ENCODE results near the gene EVI5.

The EVI5 gene

DNA sequence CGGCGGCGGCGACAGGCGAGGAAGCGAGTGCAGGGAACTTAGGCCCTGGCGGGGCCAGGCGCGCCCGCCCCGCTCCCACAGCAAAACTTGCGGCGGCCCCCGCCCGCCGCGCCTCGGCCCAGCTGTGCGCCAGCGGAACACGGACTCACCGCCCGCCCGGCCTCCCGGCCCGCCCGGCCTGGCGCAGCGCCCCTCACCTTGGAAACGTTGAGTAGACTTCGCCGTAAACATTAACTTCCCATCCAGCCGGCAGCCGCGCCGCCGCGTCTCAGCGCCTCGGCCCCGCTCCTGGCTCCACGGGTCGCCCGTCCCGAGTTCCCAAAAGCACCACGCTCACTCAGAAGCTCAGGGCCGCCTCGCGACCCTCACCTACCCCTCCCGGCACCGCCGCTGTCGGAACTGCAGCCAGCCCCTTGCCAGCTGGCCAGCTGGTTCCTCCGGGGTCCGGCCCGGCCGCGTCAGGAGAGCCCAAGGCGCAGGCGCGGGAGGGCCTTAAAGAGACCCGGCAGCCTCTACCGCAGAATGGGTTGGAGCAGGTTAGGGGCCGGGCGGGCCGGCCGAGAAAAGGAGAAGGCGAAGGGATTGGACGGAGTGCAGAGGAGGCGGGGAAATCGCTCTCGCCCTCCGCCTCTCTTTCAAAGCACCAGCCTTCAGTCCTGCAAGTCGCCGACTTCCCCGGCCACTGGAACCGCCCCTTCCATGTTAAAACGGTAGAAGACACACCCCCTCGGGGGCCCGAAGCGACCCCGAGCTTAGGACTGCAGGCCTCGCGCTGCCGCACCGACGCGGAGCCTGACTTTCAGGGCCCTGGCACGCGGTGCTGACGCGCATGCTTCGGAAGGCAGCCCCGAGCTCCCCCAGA, at the start of gene EVI5:
EVI5 (minus strand) TSS at position 470 of the 862 bp plus-strand sequence. CDS start 48,562 bp downstream, outside the sequence.
- peak; percentile 61 to 84 for DNase-seq

DNA sequence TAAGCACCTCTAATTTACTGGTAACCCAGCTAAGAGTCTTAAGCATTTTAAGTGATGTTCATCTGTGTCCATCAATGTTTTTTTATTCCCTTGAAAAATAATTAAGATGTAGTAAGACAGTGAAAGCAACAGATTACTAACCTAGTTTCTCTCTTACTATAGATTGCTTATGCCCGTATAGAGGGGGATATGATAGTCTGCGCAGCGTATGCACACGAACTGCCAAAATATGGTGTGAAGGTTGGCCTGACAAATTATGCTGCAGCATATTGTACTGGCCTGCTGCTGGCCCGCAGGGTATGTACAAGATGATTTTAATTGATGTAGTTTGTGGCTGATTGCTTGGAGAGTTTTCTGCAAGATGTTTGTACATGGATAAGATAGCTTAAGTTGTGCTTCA, 49.7 kb upstream of the EVI5 start:
- no peak for DNase-seq

DNA sequence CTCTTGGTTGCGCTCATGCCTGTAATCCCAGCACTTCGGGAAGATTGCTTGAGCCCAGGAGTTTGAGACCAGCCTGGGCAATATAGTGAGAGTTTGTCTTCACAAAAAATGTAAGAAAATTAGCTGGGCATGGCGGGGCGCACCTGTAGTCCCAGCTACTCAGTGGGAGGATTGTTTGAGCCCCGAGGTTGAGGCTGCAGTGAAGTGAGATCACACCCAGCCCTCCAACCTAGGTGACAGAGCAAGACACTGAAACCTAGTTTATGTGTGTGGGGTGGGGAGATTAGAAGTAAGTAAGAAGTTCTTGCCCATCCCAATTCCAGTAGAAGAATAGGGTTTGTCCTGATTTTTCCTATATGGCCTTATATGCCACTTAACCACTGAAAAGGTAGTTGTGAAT, 48.9 kb upstream of the EVI5 start:
- DNase-seq, result peak in 1 of 2 donors; percentile 36

DNA sequence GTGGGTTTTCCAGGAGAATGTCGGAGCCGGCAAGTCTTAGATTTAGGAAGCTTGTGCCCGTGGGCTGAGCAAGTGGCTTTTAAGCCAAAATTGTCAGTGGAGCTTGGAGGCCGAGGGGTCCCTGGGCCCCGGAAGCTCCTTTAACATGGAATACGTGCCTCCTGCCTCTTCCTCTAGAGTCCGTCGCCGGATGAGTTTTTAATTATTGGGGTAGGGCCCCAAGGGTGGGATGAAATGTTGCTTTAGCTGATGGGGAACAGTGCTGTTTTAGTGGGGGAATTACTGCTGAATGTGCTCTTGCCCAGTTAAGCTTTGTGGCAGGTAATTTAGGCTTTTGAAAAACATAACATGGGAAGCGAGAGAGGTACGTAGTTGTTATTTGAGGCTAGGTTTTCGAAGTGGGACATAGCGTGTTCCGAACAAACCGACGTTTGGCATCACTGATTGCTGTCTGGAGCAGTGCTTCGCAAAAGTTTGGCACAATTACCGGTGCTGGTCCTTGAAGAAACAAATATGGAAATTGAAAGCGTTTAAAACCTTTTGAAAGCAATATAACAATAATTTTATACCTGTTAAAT, 47.7 kb upstream of the EVI5 start:
- DNase-seq, result peak in 1 of 2 donors; percentile 22

DNA sequence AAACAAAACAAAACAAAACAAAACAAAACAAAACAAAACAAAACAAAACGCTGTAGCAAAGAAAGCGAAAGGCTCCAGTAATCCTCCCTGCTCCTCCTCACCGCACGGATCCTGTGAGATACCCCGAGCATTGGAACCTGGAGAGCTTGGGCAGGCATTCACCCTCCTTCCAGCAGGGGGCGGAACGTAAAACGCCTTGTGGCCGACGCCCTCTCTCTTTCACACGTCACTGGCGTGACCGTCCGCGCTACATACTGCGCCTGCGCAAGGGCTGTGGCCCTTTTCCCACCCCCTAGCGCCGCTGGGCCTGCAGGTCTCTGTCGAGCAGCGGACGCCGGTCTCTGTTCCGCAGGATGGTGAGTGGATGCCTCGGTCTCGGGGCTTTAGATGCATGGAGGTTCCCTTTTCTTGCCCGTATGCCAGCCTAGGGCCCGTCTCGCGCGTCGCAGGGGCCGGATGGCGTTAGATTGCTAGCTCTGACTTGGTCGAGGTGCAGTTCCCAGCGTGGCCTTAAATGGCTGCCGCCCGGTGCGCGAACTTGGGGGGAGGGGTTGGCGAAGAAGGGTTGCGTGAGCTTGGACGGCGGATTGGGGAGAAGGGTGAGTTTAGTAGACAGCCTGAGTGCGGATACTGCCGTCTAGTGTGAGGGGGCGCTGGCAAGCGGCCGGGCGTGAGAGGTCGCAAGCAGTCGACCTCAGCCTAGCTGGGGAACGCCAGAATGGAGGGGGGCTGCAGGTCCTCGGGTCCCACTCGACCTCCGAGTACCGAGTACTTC, 47.0 kb upstream of the EVI5 start, which contains the start of gene RPL5:
RPL5 (plus strand) TSS at position 279 of the 775 bp plus-strand sequence; CDS start at position 354, 75 bp downstream.
- peak; percentile 97 to 98 for DNase-seq

DNA sequence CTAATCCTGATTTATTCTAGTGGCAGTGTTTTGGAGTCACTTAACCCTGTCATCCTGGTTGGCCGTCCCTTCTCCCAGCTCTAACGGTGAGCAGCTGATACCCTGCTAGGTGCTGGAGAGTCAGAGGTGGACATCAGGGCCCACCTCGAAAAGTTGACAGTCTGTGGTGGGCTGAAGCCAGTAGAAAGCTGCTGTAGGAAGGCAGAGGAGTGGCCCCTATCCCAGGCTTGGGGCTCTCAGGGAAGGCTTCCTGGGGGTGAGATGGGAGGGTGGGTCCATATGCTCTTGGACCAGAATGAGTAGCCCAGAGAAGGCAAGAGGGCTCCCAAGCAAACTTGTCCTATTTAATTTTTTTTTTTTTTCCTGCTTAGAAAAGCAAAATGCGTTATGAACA, 46.5 kb upstream of the EVI5 start:
- DNase-seq, result no peak

DNA sequence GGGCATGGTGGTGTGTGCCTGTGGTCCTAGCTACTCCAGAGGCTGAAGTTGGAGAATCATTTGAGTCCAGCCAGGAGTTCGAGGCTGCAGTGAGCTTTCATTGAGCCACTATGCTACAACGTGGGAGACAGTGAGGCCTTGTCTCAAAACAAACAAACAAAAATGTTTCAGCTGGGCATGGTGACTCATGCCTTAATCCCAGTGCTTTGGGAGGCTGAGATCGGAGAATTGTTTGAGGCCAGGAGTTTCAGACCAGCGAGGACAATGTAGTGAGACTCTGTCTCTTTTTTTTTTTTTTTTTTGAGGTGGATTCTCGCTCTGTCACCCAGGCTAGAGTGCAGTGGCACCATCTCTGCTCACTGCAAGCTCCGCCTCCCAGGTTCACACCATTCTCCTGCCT, 41.9 kb upstream of the EVI5 start:
- DNase-seq, result no peak

DNA sequence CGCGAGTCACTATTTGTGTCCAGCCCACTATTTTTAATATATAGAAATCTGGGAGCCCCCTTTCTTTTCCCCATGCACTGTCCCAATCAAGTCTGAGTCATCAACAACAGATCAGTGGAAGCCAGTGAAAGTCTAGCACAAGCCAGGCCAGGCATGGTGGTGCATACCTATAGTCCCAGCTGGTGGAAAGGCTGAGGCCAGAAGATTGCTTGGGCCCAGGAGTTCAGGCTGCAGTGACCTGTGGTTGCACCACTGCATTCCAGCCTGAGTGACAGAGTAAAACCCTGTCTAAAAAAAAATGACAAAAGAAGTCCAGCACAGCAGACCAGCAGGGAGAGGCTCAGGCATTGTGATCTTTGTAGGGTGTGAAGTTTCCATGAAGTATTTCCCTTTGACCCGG, 38.0 kb upstream of the EVI5 start:
- no peak for DNase-seq

DNA sequence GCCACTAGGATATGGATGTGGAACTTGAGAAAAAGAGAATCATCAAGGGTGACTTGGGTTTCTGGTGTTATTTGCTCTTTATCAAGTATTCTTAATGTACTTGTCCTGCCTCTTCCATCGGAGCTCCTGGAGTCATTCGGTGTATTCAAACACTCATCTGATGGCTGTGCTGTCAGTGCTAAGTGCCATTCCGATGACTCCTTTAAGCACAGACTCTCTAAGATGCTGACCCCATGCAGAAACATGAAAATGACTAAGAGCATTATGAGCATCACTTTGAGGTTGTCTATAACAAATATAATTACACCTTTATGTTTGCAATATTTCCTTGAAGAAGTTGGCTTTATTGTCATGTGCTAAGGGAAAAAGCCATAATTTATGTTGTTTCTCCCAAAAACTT, 35.6 kb upstream of the EVI5 start:
- no peak for DNase-seq

DNA sequence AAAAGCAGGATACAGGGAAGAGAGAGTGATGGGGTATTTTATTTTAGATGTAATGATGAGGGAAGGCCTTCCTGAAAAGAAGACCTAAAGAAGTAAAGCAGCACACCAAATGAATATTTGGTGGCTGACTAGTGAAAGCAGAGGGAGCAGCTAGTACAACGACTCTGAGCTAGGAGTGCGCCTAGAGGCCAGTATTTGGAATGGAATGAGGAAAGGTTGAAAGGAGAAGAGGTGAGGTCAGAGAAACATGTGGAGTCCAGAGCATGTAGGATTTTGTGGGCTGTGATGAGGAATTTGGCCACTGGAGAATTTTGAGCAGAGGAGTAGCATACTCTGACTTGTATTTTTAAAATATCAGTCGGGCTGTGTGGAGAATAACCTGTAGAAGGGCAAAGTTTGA, 35.1 kb upstream of the EVI5 start:
- DNase-seq, result no peak

DNA sequence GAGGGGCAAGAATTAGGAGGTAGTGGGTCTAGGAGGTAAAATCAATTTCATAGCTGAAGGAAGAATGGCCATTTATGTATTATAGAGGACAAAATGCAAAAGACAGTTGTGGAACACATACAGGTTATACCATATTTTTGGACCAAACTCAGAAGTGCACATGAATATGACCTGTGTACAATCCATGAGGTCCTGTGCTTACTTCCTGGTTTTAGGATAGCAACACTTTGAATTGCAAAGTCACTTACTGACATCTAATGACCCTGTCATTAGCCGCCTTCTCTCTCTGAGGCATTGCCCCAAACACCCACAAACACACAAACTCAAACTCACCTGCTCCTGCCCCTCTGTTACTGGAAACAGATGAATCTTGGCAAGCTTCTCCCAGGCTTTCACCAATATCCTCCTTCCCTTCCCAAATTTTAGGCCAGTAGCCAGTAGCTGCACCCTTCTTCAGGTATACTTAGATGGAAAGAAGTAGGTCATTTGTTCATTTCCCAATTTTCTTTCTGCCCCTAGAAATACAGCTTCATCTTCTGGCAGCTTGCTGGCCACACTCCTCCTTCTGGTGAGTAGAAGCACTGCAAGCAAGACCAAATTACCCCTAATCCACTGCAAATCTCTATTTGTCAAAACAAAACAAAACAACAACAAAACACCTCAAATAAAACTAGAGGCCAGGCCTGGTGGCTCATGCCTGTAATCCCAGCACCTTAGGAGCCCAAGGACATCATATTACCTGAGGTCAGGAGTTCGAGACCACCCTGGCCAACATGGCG, 33.3 kb upstream of the EVI5 start:
- peak; percentile 27 to 46 for DNase-seq

DNA sequence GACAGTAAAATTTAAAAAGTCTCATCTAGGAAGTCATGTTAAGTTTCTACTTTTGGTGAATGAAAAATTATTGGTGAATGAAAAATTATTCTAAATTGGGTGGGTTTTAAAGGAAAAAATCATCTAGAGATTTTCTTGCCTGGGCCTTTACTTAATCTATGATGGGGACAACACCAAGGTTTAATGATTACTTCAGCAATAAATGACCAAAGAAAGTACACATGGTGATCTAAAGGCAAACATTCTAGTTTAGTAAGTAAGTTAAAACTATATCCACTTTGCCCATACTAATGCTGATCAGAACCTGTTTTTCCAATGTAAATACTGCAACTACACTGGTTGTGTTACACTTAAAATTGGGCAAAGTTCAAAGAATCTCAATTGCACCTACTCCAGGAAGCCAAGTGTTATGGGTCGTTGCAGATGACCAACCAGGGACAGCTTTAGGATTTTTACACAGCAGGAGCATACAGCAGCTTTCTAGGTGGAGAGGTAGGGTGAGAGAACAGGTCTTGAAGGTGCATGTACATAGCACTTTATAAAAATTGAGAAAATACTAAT, 32.3 kb upstream of the EVI5 start:
- no peak for DNase-seq

DNA sequence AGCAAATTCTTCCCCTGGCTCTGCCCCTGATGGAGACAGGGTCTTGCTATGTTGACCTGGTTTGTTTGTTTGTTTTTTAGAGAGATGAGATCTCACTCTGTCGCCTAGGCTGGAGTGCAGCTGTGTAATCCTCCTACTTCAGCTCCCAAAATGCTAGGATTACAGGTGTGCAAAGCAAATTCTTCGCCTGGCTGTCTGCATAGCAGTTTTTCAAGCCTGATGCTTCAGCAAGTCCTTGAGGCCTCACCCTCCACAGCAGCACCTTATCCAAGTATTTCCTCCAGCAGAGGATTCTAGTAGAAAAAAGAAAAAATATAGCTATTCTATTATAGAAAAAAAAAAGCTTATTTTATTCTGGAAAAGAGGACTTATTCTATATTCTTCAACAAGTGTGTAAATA, 31.8 kb upstream of the EVI5 start:
- DNase-seq, result no peak

DNA sequence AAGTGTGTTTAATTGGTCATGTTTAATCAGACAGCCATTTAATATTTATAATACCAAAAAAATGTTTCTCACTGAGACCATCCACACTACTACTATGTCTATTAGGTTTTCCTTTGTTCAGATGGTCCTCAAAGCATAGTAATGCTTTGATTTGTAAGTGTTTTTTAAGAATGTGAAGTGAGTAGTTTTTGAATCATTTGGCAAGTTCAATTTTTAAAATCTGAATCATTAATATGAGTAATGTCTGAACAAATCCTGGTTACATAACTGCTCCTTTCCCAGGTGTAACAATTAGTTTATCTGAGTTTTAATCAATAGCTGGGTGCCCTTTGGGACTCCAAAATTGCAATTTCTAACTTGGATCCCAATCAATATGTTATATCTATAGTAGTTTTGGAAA, 23.5 kb upstream of the EVI5 start:
- DNase-seq, result no peak

DNA sequence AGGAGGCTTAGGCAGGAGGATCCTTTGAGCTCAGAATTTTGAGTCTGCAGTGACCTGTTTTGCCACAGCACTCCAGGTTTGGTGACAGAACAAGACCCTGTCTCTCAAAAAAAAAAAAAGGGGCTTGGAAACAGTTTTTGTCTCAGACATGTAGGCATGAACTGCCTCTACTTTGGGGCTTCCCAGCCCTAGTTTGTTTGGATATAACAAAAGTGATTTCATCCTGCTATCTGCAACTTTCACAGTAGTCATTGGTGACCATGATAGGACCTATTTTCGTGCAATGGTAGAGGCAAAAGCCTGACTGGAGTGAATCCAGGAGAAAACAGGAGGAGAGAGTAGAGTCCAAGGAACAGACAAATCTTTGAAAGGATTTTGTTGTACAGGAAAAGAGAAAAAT, 20.3 kb upstream of the EVI5 start:
- DNase-seq, result no peak

DNA sequence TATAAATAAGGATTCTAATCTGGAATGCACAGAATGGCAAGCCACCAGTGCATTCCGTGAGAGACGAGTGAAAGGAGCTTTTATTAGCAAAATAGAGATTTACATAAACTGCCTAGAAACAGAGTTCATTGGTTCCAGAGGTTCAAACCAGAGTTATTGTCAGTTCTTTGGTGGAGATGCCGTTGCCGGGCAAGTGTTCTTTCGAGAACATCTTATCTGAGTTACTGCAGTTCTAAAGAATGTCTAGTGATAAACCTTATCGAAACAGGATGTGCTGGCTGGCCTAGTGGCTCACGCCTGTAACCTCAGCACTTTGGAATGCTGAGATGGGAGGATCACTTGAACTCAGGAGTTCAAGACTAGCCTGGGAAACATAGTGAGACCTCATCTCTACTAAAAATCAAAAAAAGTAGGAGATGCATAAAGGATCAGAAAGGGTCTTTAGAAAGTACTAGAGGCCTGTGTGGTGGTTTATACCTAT, 19.9 kb upstream of the EVI5 start:
- peak; percentile 12 to 25 for DNase-seq

DNA sequence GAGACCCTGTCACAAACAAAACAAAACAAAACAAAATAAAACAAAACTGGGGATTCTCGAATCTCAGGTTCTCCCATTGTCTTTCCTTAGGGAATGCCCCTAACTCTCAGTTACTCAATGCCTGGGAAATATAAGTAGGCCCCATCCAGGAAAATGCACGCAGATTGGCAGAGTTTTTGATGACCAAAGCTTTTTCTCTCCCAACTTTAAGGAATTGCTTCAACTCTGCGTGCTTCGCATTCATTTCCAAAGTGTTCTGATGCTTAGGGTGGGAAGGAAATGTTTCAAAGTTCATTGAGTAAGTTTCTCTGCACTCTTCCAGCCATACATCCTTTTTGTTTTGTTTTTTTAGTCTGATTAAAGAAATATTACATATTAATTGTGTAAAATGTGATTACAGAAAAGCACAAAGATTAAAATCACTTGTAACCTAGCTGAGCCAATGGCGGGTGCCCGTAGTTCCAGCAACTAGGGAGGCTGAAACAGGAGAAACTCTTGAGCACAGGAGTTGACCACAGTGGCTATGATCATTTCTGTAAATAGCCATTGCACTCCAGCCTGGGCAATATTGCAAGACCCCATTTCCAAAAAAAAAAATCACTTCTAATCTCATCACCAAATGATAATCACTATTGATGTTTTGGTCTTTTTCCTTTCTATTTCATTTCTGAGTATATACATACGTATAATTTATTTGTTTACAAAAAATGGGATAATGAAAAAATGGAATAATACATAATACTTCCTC, 18.4 kb upstream of the EVI5 start:
- DNase-seq, result no peak

DNA sequence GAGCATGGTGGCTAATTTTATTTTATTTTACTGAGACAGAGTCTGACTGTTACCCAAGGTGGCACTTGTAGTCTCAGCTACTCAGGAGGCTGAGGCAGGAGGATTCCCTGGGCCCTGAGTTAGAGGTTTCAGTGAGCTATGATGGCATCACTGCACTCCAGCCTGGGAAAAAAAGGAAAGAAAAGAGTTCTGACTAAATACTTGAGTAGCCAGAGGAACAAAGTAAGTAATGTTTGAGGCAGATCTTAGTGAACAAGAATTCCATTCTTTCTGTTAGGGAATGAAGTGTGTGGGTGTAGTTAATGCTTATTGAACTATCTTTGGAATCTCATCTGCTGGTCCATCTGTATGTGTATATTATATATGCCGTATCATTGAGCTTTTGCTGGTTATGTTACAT, 13.1 kb upstream of the EVI5 start:
- DNase-seq, result no peak

DNA sequence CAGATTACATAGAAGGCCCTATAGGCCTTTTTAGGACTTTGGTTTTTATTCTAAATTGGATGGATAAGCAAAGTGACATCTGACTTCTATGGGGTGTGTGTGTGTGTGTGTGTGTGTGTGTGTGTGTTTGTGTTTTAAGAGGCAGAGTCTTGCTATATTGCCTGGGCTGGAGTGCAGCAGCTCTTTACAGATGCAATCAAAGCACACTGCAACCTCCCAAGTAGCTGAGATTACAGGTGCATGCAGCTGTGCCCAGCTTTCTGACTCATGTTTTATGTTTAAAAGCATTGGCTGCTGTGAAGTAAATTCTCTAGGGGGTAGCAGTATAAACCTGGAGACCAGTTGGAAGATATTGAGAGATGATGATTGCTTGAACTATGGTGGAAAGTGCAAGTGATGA, 12.4 kb upstream of the EVI5 start:
- no peak for DNase-seq

DNA sequence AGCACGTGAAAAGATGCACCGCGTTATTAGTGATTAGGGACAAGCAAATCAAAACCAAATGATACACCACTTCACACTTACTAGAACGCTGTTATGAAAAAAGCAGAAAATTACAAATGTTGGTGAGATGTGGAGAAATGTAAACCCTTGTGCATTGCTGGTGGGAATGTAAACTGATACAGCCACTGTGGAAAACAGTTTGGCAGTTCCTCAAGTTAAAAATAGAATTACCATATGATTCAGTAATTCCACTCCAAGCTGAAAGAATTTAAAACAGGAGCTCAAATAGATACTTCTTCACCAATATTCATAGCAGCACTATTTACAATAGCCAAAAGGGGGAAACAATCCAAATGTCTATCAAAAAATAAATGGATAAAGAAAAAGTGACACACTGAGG, 10.3 kb upstream of the EVI5 start:
- DNase-seq, result no peak

DNA sequence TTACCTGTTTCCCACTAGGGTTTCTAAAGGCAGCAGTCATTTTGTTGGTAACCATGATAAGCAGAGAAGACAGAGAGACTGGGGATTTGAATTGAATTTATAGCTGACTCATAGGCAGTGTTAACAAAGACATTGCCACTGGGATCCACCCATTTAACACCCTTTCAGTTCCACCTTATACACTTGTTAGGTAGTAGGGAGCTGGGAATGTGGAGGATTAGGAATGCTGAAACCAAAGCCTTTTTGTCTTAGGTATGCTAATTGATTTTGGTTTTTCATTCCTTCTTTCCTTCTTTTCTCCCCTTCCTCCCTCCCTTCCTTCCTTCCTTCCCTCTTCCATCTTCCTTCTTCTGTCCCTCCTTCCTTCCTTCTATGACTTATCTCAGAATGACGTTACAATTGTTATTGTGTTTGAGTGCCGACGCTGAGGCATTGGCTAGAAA, 7.5 kb upstream of the EVI5 start:
- no peak for DNase-seq

Measured in CD4-positive, alpha-beta T cell treated with Interferon alpha-2 for 1 hour (primary cell).